ENCODE data around the gene PTGES3.
A peak's percentile ranks its signal among the peaks of the same experiment; 100 is the strongest.

PTGES3 gene

DNA sequence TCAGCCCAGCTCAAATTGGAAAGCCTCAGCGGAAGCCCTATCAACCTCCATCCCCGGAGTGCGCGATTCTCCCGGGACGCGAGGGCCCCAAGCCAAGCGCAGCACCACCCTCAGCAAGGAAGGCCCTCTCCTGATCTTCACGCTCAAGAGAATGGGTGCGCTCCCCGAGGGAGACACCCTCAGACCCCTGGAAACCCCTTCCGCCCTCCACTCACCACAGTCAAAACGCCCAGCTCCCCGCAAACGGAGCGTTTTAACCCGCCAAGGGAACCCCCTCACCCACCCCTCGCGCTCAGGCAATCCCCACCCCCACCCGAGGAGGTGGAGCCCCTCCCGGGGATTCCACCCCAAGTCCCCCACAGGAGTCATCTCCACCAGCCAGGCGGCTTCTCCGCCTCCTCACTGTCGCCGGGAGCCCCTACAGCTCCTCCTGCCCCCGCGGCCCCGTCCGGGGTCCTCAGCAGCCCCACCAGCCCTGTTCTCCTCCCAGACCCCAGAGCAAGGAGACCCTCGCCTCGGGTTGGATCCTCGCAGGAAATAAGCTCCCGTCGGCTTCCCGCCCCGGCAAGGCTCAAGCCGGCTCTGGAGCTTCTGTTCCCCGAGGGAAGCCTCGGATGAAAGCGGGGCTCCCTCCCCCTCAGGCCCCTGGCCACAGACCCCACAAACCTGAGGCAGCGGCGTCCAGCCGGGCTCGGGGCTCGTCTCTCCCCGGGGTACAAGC is 58.5 kb downstream of the PTGES3 start:
- peak; percentile 22 for DNase-seq (ENCODE audit: low read depth)

DNA sequence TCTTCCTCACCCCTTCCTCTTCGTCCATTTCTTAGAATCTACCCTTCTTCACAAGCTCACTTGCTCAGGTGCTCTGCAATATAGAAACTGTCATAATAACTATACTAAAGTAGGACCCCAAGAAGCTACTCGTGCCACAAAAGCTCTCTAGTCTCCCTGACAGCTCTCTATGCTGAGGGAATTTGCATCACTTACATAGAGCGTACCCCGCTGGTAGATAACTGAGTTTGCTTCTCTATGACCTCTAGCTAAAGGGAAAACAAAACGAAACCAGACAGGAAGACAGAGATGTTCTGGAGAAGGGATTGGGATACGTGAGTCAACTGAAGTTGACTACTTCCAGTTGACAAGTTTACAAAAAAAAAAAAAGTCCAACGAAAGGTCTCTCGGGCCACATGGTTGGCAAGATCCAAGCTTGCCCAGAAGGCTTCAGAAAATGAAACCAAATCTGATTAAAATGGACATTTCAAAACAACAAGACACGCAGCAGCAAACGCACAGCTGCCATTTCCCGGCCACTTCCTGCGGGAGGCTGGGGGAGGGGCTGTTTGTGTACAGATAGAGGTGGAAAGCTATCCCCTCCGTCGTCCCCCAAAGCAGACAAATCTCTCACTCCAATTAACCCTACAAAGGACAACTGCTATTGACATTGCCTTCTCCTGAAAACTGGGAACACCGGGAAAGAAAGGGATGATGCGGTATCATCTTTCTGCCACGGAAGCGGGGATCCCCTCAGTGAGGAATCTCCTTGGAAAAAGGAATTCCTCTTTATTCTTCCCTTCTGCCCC is 59.2 kb downstream of the PTGES3 start:
- DNase-seq (ENCODE audit: low read depth), result peak; percentile 26

DNA sequence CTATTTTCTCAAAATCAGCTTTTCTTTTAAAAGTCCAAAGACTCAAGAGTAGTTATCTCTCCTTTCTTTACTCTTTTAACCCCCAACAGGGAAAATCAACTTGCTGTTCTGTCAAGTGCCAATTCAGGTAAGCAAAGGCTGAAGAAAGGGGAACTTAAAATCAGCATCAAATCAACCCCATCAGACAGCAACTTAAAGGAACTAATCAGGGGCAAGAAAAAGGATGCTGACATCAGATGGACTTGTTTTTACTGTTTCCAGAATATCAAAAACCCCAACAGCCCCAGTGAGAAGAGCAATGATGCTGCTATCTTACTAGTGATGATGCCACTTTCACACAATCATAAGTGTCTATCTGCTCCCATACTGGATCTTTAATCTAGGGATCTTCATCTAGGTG is 61.4 kb downstream of the PTGES3 start:
- DNase-seq (ENCODE audit: low read depth), result no peak

DNA sequence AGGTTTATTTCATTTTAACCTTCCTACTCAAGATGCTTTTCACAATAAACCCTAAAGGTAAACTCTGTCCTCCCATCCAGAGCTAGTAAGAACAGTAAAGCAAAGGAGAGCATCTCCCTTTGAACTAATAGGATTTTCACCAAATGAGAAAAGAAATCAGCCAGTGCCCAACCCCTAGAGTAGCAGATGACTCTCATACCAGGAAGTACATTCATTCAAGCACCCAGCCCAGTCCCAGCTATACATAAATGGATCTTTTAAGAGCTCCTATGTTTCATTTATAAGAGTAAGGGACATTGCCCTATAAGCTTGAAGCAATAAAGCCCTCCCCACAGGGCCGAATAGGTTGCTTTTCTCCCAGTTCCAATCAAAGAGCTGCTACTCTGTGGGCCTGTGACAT is 65.5 kb downstream of the PTGES3 start:
- DNase-seq (ENCODE audit: low read depth), result no peak

DNA sequence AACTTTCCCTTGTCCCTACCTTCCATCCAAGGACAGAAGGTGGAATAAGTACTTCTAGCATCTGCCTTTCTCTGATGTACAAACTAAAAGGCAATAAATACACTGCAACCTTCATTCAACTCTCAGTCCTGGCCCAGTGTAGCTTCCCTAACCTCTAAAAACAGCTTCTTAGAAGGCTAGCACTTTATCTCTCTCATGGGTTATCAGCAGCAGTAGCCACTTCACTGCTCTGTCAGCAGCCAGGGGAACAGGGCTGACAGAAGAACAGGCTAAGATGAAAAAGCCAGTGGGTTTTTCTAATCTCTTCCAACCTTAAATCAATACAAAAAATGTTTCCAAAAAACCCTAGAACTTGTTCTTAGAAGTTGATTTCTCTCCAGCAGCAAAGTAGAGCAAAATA is 71.2 kb downstream of the PTGES3 start:
- DNase-seq (ENCODE audit: low read depth), result no peak

DNA sequence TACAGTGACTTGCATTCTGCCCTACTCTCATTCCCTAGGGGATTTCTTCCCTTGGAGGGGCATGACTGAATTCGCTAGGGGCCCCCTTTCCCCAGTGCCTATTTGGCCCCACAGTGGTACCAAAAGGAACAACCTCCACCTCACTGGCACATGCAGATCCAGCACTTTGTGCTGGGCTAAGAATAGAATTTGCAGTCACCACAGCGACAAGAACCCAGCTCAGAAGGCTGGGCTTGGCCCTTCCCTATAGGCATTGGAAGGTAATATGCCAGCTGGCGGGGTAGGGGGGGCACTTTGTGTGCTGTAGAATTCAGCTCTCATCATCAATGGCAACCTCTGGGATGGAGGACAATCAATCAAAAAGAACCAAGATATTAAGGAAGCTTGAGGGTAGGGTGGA is 71.8 kb downstream of the PTGES3 start:
- DNase-seq (ENCODE audit: low read depth), result no peak

DNA sequence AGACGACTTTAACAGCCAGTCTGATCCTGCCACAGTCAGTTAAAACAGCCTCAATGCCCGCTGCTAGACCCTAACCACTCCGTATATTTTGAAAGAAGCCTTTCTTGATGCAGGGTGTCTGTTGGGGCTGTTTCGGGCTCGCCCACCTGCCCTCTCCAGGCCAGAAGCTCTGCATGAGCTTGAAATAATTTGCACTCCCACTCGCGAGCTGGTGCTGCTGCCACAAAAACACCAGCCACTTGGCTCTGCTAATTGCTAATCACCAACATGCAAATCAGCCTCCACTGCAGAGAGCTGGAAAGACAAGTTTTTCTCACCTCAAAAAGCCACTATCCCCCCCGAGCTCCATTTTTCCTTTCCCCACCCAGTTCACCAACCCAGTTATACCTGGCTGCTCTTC is 73.5 kb downstream of the PTGES3 start:
- no peak for DNase-seq (ENCODE audit: low read depth)

Measured in activated T-cell treated with anti-CD3 and anti-CD28 coated beads for 24 hours (primary cell).